ENCODE data around the gene SLC1A1.

GRCh38 chr9:4614627-4615026 is 124.4 kb downstream of the SLC1A1 start:
- TF ChIP-seq CTCF (IDR thresholded peaks at IDR 0.05; ENCODE audit: borderline replicate concordance, extremely low read depth, low read length, poor library complexity, severe bottlenecking) (no peak), EZH2 (IDR thresholded peaks at IDR 0.05; ENCODE audit: borderline replicate concordance, low read depth, low read length, severe bottlenecking) (no peak)
